HG02763 (cell line): ENCODE data around the gene PPP1R8.
"Not testable (repeated sequence)": the region's sequence is repeated elsewhere in the genome, so short reads cannot be mapped to it uniquely, and the experiment has no call there.

Experiments
- ATAC-seq: cut with Tn5 transposase; IDR thresholded peaks from one replicate; pipeline ENCODE4 v1.9.1; 2021; ENCODE audit warnings: mild to moderate bottlenecking, moderate library complexity; ENCODE audit not compliant: unreplicated experiment

The PPP1R8 gene

GRCh38 chr1:27830621-27831440 lies at the start of gene PPP1R8:
TSS of gene PPP1R8 (plus strand) at chr1:27830782. CDS start at chr1:27830836, 54 bp downstream.
- ATAC-seq: peak; percentile 89

GRCh38 chr1:27782950-27783349 lies 47.6 kb upstream of the PPP1R8 start:
- no peak for ATAC-seq

- no peak for ATAC-seq
Observed at GRCh38 chr1:27784700-27785099, 45.9 kb upstream of the PPP1R8 start.

- ATAC-seq: no peak
Observed at GRCh38 chr1:27785781-27786455, 44.7 kb upstream of the PPP1R8 start.

- no peak for ATAC-seq
Observed at GRCh38 chr1:27787895-27788294, 42.7 kb upstream of the PPP1R8 start.

- ATAC-seq: no peak
Observed at GRCh38 chr1:27789540-27790041, 41.0 kb upstream of the PPP1R8 start.

GRCh38 chr1:27790270-27790669 lies 40.3 kb upstream of the PPP1R8 start:
- ATAC-seq: not testable (repeated sequence)

- ATAC-seq: no peak
Observed at GRCh38 chr1:27795601-27796000, 35.0 kb upstream of the PPP1R8 start.

GRCh38 chr1:27804791-27805190 lies 25.8 kb upstream of the PPP1R8 start:
- ATAC-seq: no peak

GRCh38 chr1:27806758-27807157 lies 23.8 kb upstream of the PPP1R8 start:
- no peak for ATAC-seq

- no peak for ATAC-seq
Observed at GRCh38 chr1:27807385-27807784, 23.2 kb upstream of the PPP1R8 start.

- not testable (repeated sequence) for ATAC-seq
Observed at GRCh38 chr1:27808131-27808530, 22.5 kb upstream of the PPP1R8 start.

- no peak for ATAC-seq
Observed at GRCh38 chr1:27809883-27810282, 20.7 kb upstream of the PPP1R8 start.

- ATAC-seq: no peak
Observed at GRCh38 chr1:27811741-27812500, 18.7 kb upstream of the PPP1R8 start.

- no peak for ATAC-seq
Observed at GRCh38 chr1:27816921-27817630, 13.5 kb upstream of the PPP1R8 start.

- ATAC-seq: no peak
Observed at GRCh38 chr1:27821761-27822315, 8.7 kb upstream of the PPP1R8 start.

GRCh38 chr1:27823784-27824183 lies 6.8 kb upstream of the PPP1R8 start:
- ATAC-seq: no peak

- no peak for ATAC-seq
Observed at GRCh38 chr1:27824411-27824810, 6.2 kb upstream of the PPP1R8 start.

- ATAC-seq: not testable (repeated sequence)
Observed at GRCh38 chr1:27829339-27829960, 1.1 kb upstream of the PPP1R8 start.
